GM12801 (cell line): ENCODE measurements around the gene PLAAT5.

Experiments used
- CTCF ChIP-seq: IDR thresholded peaks from one replicate; pipeline ENCODE4 v1.5.1; 2011; ENCODE audit warnings: control low read depth; ENCODE audit not compliant: insufficient read length; ENCODE audit errors: extremely low read depth

Gene PLAAT5

GRCh38 chr11:63508009-63508408, 17.0 kb upstream of the PLAAT5 start:
- TF ChIP-seq CTCF, result no peak

DNA sequence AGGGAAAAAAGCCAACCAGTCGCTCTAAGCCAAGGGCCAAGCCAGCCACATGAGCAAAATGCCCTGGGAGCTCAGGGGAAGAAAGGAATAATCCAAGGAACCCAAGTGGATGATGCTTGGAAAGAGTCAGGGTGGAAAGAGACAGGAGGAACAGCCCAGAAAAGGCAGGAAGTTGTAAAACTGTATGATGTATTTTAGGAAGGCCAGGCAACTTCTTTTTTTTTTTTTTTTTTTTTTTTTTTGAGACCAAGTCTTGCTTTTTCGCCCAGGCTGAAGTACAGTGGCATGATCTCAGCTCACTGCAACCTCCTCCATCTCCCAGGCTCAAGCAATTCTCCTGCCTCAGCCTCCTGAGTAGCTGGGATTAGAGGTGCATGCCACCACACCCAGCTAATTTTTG, 16.5 kb upstream of the PLAAT5 start:
- no peak for TF ChIP-seq CTCF

GRCh38 chr11:63506876-63507275, 15.9 kb upstream of the PLAAT5 start:
- TF ChIP-seq CTCF, result no peak

- TF ChIP-seq CTCF, result no peak
Observed at GRCh38 chr11:63505857-63506528, 15.0 kb upstream of the PLAAT5 start, which contains the start of gene LGALS12. Gene LGALS12 (plus strand): TSS chr11:63506084. CDS start chr11:63506459, 375 bp downstream.

- no peak for TF ChIP-seq CTCF
Observed at GRCh38 chr11:63504933-63505586, 14.1 kb upstream of the PLAAT5 start.

GRCh38 chr11:63504054-63504453, 13.1 kb upstream of the PLAAT5 start:
- TF ChIP-seq CTCF, result no peak

DNA sequence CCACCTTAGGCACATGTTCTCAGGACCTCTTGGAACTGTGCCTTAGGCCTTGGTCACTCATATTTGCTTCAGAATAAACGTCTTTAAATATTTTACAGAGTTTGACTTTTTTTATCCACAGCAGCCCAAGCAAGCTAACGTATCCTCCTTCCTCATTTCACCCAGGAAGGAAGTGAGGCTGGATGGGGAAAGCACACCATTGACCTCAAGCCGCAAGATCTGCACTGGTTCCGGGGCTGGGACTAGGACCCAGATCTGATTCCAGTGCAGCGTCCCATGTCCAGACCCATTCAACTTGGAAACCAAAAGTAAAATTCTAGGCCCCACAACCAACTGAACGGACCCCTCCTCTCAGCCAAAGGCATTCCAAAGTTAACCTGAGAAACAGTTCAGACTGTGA, 12.5 kb upstream of the PLAAT5 start:
- no peak for TF ChIP-seq CTCF
